Mesenteric fat pad (tissue), 1 donor: ENCODE results near the gene NPLOC4. TPM values are rescaled to one million over a fixed set of nuclear protein-coding genes. Genes with fewer than 3 reads are reported as not detected.

Experiments used
- DNase-seq: peaks from one replicate; pipeline ENCODE4 v3.0.0-alpha.2; 2020; ENCODE audit warnings: low spot score
- total RNA-seq: library from RNA; stranded (reverse); fragmentation: NEBNext Ultra II Directional; extraction: Animal tissue kit (Norgen Biotek cat#: 25700); gene quantifications from one replicate; pipeline ENCODE4 v1.2.1, GENCODE V29; 2021
- donor health status: DM: yes; HTN: yes; CAD: no.

The NPLOC4 gene
- total RNA-seq, 1 donor from 2014 or later, result 129 TPM

DNA sequence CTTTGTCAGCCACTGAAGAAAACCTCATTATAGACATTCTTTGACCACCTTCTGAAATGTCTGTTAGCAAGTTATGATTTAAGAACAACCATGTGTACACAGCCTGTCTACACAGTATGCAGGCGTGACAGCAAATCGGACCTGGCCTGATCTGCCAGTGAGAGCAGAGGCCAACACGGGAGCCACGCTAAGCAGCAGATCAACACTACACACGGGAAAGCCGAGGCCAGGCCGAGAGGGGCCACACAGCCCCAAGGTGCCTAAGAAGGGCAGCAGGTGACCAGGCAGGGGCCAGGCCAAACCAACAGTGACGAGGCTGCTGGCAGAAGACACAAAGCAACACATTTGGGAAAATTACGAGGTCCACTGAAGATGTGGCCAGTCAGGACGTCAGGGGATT lies 68.5 kb downstream of the NPLOC4 start:
- no peak for DNase-seq

DNA sequence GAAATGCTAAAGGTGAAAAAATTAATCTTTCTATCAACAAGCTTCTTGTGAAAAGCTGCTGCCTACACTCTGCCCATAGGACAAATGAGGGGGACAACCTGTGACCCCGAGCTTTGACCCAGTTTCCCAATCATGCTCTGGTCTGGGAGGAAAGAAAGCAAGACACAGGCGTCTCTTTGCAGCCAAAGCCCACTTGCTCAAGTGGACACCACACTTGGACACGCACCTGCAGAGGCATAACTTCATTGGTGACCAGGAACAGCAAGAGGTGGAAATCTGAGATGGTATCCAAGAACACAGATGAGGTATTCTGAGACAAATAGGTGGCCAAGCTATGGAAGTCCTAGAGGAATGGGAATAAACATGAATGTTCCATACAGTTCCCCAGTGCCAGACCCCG lies 69.7 kb downstream of the NPLOC4 start:
- DNase-seq, result no peak

DNA sequence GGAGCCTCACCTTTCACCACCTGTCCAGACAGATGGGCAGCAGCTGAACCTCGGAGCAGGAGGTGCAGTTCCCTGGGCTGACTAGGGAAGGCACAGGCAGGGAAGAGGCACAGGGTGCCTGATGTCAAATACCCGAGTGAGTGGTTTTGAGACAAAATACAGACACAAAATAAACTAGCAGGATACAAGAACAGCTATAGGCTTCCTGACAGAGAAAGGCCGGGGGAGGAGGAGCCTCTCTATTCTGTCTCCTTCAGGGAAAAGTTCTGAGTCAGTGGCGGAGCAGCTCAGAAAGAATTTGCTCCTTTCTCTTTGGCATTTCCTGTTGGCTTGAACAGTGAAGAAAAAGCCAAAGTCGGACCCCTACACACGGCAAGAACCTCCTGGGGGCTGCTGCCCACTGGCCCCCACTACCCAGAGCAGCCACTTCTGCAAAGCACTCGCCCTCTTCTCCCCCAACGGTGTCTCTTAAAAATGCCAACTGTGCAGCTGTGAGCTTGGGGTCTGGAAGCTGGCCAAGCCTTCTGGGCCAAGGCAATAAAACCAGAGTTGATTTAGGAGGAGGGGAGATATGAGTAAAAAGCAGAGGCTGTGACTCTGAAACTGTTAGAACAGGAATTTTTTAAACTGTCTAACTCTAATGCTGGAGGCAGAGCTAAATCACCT lies 70.3 kb downstream of the NPLOC4 start:
- no peak for DNase-seq

DNA sequence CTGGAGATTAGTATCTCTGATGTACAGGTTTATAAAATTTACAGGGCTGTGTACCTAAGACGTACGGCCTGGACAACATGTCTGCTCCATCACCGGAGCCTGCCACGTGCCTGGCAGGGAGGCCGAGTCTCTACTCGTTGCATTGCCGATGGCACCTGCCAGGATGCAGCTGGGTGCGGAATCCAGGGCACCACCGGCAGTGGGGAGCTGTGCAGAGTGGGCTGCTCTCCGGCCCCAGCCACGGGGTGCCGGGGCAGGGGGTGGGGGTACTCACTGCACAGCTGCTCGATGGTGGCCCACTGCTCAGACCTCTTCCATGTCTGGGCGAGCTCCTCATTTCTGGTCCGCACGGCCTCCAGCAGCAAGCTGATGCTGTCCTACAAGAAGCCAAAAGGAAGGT lies 71.7 kb downstream of the NPLOC4 start:
- no peak for DNase-seq

DNA sequence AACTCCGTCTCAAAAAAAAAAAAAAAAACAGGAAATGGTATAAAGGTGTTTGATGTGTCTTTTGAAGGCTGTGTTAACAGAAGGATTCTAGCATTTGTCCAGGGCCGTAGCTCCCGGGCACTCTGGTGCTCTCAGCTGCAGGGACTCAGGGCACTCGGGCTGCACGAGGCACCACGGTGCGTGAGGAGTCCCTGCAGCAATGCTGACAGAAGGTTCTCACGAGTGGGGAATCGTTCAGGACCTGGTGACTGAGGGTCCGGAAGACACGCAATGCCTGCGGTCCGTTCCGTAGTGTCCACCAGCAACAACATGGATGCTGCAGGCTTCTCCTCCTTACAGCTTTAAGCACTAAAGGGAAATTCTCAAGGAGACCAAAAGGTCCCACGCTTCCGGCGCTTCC lies 72.1 kb downstream of the NPLOC4 start:
- DNase-seq, result no peak

DNA sequence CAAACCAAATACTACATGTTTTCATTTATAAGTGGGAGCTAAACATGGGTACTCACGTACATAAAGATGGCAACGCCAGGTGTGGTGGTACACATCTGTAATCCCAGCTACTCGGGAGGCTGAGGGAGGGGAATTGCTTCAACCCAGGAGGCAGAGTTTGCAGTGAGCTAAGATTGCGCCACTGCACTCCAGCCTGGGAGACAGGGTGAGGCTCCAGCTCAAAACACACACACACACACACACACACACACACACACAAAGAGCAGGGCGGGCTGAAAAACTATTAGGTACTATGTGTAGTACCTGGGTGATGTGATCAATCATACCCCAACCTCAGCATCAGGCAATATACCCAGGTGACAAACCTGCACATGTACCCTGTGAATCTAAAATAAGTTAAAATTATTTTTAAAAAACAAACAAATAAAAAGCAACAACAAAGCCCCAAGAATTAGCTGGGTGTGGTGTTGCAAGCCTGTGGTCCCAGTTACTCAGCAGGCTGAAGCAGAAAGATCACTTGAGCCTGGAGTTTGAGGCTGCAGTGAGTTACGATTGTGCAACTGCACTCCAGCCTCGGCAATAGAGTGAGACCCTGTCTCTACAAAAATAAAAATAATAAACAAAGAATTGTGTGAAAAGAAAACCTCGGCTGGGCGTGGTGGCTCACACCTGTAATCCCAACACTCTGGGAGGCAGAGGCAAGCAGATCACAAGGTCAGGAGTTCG lies 72.9 kb downstream of the NPLOC4 start:
- DNase-seq, result no peak

DNA sequence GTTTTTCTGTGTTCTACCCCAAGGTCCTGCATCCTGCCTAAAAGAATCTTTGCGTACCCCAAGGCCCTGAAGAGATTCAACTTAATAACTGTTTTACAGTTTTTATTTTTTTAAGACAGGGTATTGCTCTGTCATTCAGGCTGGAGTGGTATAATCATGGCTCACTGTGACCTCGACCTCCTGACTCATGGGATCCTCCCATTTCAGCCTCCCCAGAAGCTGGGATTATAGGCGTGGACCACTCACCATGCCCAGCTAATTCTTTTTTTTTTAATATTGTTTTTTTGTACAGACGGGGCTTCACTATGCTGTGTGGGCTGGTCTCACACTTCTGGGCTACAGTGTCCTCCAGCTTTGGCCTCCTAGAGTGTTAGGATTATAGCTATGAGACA lies 75.4 kb downstream of the NPLOC4 start:
- no peak for DNase-seq

DNA sequence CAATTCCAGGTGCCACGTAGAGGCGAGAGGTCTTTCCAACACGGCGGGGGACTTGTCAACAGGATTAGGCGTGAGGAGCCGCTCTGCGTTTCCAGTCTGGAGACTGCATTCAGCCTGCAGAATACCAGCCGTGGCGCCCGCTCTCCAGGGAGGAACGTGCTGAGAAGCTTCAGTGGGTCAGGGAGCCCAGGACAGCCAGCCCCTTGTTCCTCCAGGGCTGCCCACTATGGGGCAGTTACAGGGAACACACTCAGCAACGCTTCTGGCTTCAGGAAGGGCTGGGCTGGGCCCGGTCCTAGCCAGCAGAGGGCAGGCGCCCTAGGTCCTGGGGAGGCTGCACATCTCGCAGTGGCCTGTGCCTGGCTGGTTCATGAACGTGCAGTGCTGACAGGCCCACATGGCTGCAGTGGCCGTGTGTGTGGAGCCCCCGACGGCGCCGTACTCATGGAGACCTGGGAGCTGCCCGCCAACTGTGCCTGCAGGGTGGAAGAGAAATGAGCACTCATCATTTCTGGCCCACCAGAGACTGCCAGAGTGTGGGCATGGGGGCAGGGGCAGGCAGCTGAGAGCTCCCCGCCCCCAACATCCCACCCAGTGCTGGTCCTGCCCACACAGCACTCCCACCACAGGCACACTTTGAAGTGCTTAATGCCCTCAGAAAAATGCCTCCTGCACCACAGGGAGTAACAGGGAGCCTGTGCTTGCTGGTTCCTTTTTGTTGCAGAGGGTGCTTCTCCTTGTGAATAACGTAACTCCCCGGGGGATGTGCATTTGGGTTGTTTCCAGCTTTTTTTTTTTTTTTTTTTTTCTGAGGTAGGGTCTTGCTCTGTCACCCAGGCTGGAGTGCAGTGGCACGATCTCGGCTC lies 77.7 kb downstream of the NPLOC4 start:
- DNase-seq, result no peak

DNA sequence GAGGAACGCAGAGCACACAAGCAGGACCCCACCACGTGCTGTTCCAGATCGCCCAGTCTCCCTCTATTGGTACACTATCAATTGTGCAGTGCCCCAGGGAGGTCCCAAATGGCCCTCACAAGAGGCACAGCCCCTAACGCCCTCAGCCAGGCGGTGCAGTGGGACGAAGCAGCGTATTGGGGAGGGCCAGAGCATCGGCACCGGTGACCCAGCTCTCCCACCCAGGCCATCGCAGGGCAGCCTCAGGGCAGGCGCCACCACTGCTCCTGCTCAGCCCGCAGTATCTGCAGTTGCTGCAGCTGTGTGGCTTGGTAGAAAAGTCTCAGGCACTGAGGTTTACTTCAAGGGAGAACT lies 78.8 kb downstream of the NPLOC4 start:
- DNase-seq, result no peak

DNA sequence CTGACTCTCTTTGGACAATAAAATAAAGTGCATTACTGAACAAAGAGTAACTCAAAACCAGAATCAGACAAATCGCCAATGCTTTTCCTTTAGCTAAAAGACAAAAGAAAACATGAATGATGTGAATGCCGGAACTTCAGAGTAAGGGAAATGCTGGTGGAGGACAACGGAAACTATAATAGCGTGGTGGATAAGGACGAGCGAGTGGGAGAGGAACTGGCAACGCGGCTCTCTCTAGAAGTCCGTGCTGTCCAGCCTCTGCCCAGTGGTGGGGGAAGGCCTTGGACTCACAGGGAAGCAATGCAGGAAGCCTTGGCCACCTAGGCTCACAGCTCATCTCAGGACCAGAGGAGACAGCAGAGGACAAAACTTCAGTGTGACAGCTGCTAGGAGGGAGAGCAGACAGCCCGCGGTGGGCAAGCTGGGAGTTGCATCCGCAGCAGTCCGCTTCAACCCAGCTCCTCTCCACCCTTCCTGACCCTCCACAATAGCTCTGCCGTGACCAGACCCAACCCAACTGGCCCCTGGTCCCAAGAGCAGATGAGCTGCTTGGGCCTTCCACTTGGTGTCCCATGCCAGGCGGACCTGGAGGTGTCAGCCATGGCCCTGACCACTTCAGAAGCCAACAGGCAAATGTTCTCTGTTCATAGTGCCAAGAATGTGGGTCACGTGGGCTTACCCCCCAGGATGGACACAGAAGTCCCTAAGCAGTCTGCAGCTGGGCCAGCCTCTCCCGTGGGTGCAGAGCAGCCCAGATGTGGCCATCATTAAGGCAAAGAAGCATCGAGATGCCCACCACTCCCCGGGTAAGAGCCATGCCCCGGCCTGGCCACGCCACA lies 79.4 kb downstream of the NPLOC4 start:
- no peak for DNase-seq

DNA sequence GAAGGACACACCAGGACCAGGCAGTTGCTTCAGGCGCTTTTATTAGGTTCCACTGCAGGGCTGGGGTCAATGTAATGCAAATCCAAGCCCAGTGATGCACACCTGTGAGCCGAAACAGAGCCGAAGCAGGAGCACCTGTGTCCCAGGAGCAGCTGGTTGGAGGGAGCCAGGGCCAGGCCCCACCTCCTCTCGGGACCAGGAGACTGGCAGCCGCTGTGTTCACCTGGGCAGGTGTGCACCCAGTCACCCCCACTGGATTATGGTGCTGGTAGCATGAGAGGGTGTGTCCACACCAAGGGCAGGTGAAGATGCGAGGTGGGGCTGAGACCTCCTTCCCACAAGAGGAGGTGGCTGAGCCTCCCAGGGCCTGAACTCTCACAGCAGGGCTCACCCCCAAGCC lies 80.0 kb downstream of the NPLOC4 start:
- DNase-seq, result no peak

DNA sequence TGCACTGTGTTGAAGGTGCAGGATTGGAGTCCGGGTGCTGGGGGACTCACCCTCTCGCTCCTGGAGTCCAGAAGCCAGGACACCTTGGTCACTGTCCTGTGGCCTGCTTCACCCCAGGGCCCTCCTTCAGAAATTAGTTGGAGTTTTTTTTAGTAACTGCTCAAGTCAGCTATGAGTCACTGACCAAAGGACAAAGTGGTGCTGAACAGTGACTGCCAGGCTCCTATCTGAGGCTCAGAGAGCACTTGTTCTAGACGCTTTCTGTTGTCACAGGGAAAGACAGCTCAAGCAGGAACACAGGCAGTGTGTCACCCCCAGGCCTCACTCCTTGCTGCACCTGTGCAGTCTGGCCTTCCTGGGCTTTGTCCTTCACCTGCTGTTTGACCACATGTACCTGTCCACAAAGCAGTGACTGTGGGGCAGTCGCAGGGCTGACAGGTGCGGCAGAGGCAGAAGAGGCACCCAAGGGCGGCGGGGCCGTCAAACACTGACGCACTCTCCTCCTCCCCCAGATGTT lies 80.7 kb downstream of the NPLOC4 start:
- DNase-seq, result no peak

DNA sequence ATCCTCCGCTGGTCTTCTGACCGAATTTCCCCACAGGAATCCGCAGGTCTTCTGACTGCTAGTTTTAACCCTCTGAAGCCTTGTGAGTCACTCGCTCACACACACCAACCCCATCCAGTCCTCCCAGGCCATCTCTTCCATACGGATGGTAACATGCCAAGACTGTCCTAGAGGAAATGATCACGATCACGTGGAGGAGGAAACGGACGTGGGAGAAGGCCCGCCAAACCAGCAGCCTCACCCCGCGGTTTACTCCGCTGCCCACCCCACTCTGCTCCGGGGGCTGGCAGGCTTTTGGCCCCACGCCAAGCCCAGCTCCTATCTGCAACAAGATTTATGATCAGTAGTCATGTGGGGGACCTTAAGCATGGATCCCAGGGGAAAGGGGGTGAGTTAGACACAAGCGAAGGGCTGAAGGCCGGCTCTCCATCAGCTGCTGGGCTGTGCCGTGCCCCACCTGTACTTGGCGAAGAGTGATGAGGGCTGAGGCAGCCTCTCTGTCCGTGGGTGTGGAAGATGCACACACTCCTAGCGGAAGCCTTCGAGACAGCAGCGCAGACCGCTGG lies 83.2 kb downstream of the NPLOC4 start:
- DNase-seq, result no peak

DNA sequence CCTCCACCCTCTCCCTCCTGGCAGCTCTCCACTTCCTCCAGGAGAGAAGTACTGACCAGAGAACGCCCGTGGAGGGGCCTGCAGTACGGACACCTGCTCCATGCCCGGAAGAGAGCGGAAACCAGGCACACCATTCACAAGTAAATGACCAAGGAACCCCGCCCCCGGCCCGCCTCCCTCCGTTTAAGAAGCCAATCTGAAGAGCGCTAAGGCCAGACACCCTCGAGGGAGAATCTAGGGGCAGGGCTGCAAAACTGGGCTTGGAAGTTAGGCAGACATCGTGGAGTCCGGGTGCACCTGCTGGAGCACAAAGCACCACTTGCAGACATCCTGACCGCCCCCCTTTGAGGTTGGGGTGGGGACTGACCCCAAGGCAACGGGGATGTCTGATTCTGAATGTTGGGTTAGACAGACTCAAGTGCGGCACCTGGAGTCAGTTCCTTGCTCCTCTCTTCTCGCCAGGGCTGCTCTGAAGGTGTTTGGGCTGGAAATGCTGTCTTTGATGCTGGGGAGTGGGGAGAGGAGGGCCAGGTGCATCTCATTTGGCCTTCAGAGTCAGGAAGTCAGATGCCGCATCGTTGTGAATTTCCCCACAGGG lies 83.8 kb downstream of the NPLOC4 start:
- no peak for DNase-seq

DNA sequence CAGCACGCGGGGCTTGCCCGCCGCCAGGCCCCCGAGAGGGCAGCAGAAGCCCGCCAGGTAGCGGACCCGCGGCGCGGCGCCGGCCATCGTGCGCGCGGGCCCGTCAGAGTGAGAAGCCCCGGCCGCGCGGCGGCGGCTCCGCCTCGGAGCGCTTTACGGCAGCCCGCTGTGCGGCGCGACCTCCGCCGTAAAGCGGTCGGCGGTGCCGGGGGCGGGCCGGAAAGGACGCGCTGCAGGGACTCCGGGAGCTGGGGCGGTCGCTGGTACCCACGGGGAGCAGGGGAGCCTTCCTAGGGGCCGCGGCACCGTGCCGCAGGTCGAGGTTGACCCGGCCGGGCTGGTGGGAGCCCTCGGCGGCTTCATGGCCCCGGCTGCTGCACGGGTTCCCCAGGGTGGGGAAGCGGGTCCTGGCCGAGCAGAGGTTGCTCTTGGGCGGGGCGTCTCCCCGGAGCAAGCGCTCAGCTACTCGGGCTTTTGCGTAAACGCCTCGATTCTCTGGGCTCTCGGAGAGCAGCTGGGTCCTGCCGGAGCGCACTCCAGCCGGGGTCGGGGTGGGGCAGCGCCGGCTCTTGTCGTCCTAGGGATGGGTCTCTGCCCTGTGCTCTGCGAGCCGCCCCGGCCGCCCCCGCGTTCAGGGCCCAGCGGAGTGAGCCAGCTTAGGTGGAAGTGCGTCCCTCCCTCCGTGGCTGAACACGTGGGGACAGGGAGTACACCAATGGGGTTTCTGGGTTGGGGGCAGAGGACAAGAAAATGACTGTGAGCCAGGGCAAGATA lies 84.5 kb downstream of the NPLOC4 start, which contains the start of gene FAAP100:
Gene FAAP100, minus strand, starts transcription at position 110 of the 774 bp plus-strand sequence. Its CDS starts 23 bp downstream, at position 87.
- DNase-seq, result peak; percentile 95

DNA sequence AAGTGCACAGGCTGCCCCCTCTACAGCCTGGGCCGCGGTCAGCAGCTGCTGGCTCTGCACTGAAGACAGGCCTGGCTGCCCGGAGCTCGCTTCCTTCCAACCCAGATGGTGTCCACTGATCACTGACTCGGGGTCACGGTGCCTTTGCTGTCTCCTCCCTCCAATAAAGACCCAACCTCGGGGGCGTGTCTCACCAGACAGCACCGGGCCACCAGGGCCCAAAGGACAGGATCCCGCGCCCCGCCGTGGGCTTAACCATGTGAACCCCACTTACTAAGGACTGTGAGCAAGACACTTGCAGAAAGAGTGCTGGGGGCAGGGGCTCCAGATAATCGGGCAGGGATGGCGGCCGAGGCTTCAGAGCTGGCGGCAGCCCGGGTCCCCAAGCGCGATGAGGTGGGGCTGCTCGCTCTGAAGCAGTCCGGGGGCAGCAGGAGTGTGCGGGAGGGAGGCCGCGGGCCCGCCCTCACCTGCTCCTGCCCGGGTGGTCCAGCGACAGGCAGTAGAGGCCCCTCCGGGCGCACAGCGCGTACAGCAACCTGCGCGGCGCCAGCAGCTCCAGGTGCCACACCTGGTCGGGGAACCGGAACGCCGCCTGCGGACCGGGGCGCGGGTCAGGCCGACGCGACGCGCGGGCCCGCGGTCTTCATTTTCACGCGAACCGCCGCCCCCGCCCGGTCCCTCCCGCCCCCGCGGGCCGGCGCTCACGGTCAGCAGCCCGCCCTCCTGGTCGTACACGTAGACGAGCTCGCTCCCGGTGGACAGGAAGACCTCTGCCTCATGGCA lies 85.3 kb downstream of the NPLOC4 start:
- no peak for DNase-seq

DNA sequence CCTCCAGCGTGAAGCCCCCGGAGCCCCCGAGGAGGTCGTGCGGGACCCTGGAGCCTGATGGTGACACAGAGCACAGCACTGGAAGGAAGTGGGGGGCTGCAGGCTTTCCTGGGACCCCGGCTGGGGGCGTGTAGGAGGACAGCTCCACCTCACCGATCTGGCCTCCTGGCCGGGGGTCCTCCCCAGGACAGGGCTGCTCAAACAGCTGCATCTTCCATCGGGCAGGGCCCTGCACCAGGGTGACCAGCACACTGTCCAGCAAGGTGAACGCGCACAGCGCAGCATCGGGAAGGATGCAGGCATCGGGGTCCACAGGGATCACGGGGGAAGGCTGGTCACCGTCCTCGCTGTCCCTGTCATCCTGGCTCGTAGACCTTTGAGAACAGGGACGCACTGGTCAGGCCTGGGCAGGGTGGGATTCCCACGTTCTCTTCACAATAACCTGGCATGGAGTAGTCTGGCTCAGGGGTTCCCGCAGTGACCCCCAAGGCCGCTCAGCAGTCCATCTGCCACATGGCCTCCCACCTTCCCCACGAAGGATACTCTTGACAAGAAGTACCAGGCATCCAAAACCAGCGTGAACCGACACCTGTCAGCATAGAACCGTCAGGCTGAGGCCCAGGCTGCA lies 86.0 kb downstream of the NPLOC4 start:
- DNase-seq, result no peak

DNA sequence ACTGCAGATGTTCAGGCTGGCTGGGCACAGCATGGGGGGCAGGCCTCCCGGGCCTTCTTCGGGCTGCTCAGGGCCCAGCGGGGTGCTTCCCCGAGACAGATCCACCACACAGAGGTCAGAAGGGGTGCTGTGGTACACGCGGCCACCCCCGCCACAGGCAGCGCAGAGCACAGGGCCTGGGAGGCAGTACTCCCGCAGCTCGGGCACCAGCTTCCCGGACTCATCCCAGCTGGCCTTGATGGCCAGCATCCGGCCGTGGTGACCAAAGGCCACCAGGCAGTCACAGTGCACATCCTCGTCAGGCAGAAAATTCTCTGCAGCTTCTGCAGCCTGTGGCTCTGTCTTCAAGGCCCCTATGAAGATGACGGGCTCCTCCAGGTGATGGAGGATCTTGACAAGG lies 86.6 kb downstream of the NPLOC4 start:
- DNase-seq, result no peak
